ENCODE measurements around the gene BAIAP2. TPM values are rescaled to one million over a fixed set of nuclear protein-coding genes. Genes with fewer than 3 reads are reported as not detected.

BAIAP2 gene
- total RNA-seq, 1 donor from 2014 or later = 48.7 TPM

DNA sequence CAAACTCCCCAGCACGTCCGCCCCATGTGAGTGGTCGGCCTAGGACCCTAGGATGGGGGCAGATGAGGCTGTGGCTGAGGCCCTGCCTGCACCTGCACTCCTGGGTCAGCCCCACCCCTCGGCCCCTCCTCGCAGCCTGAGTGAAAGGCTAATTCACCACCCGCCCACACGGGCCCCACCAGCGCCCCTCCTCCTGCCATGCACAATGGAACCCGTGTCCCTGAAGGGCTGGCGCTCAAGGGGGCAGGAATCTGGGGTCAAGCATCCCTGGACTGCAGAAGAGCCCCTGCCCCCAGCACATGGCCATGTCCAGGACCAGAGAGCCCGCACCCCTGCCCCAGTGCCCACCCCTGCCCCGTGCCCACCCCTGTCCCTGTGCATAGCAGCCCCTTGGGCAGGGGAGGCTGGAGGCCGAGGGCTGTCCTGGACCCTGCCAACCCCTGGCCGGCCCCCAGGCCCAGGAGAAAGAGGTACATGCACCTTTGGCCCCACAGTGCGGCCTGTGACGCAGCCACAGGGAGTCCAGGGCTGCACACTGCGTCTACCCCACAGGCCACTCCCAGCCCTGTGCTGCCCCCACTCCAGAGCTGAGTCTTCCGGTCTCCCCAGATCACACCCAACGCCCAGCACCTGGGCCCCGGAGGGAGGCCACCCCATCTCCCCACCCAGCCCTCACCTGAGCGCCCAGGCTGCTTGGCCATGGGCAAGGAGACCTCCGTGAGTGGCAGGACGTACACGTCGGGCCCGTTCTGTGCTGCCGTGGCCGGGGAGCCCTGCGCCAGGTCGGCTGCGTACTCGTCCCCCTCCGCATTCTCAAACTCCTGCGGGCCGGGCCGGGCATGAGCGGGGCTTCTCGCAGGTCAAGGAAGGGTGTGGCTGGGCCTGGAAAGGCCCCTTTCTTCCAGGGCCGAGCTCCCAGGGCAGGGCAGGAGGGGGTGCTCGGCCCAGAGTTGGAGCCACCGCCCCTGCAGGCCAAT, 95.7 kb downstream of the BAIAP2 start:
- Histone ChIP-seq H3K27me3 (ENCODE audit: control insufficient read depth, insufficient read depth, low read length) (peaks cover 1% of the 10 kb centered on the region), H3K4me3 (ENCODE audit: low read depth, low read length) (no peak overlapping the region), H3K36me3 (ENCODE audit: control insufficient read depth, insufficient read depth, low read length) (no peaks in the 10 kb centered on the region)
- no peak for FAIRE-seq
- DNase-seq (ENCODE audit: low read depth) = no peak
- TF ChIP-seq, protein P1, sequence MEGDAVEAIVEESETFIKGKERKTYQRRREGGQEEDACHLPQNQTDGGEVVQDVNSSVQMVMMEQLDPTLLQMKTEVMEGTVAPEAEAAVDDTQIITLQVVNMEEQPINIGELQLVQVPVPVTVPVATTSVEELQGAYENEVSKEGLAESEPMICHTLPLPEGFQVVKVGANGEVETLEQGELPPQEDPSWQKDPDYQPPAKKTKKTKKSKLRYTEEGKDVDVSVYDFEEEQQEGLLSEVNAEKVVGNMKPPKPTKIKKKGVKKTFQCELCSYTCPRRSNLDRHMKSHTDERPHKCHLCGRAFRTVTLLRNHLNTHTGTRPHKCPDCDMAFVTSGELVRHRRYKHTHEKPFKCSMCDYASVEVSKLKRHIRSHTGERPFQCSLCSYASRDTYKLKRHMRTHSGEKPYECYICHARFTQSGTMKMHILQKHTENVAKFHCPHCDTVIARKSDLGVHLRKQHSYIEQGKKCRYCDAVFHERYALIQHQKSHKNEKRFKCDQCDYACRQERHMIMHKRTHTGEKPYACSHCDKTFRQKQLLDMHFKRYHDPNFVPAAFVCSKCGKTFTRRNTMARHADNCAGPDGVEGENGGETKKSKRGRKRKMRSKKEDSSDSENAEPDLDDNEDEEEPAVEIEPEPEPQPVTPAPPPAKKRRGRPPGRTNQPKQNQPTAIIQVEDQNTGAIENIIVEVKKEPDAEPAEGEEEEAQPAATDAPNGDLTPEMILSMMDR (IDR thresholded peaks at IDR 0.05; ENCODE audit: insufficient read depth, low read length, severe bottlenecking) = no peak

GRCh38 chr17:81131486-81132196, 96.7 kb downstream of the BAIAP2 start:
- no peak for FAIRE-seq
- Histone ChIP-seq H3K36me3 (ENCODE audit: control insufficient read depth, insufficient read depth, low read length) (no peaks in the 10 kb centered on the region), H3K4me3 (ENCODE audit: low read depth, low read length) (no peak overlapping the region), H3K27me3 (ENCODE audit: control insufficient read depth, insufficient read depth, low read length) (peaks cover 1% of the 10 kb centered on the region)
- DNase-seq (ENCODE audit: low read depth) = no peak
- TF ChIP-seq, protein P1 (IDR thresholded peaks at IDR 0.05; ENCODE audit: insufficient read depth, low read length, severe bottlenecking) = no peak

DNA sequence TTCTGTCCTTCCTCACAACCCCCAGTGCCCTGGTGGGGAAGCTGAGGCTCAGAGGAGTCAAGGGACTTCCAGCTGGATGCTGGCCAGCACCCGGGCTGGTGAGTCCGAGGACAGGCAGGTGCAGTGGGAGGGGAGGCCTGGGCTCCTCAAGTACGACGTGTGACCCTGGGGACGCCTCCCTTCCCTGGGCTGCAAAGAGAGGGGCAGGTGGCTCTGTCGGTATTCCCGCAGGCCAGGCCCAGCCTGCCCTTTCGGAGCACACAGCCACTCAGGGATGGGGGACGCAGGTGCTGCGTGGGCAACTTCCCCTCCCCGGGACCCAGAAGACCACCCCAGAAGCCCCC, 97.2 kb downstream of the BAIAP2 start:
- Histone ChIP-seq H3K36me3 (ENCODE audit: control insufficient read depth, insufficient read depth, low read length) (no peaks in the 10 kb centered on the region), H3K4me3 (ENCODE audit: low read depth, low read length) (no peak overlapping the region), H3K27me3 (ENCODE audit: control insufficient read depth, insufficient read depth, low read length) (peaks cover 1% of the 10 kb centered on the region)
- FAIRE-seq (no peak), DNase-seq (ENCODE audit: low read depth) (no peak)
- TF ChIP-seq, protein P1 (IDR thresholded peaks at IDR 0.05; ENCODE audit: insufficient read depth, low read length, severe bottlenecking) = no peak

GRCh38 chr17:81132770-81133723, 98.1 kb downstream of the BAIAP2 start:
- no peaks in the 10 kb centered on the region for H3K36me3 ChIP-seq (ENCODE audit: control insufficient read depth, insufficient read depth, low read length)
- TF ChIP-seq, protein P1 (IDR thresholded peaks at IDR 0.05; ENCODE audit: insufficient read depth, low read length, severe bottlenecking) = no peak
- peaks cover 1% of the 10 kb centered on the region for H3K27me3 ChIP-seq (ENCODE audit: control insufficient read depth, insufficient read depth, low read length)
- H3K4me3 ChIP-seq (ENCODE audit: low read depth, low read length) = no peak overlapping the region
- DNase-seq (ENCODE audit: low read depth) (no peak), FAIRE-seq (no peak)

DNA sequence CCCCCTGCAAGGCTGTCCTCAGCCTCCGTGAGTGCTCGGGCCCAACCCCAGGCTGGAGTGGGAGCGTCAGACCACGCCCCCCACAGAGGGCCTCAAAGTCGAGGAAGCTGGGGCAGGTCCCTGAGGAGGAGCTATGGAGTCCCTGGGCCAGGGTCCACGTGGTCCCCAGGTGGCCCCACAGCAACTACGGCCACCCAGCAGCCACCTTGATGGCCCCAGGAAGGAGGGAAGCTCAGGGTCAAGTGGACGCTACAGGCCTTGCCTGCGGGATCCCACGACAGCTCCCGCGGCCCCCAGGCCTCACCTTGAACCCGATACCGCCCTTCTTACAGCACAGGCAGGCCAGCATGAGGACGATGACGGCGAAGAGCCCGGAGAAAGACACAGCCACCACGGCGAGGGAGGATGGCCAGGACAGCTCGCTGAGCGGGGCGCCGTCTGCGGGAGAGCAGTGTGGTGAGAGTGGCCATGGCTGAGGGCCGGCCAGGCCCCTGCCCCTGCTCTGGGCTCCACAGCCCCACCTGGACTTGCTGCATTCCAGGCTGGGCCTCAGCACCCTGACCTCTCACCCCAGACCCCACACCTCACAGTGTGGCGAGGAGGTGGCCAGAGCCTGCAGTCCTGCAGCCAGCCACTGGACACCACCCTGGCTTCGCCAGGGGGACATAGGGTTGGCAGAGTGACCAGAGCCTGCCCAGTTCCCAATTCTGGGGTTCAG, 99.3 kb downstream of the BAIAP2 start:
- DNase-seq (ENCODE audit: low read depth) (no peak), FAIRE-seq (no peak)
- no peaks in the 10 kb centered on the region for H3K36me3 ChIP-seq (ENCODE audit: control insufficient read depth, insufficient read depth, low read length)
- TF ChIP-seq, protein P1 (IDR thresholded peaks at IDR 0.05; ENCODE audit: insufficient read depth, low read length, severe bottlenecking) = no peak
- no peak overlapping the region for H3K4me3 ChIP-seq (ENCODE audit: low read depth, low read length)
- no peaks in the 10 kb centered on the region for H3K27me3 ChIP-seq (ENCODE audit: control insufficient read depth, insufficient read depth, low read length)

All from bronchial epithelial cell (primary cell).